Rectal smooth muscle tissue (tissue), 1 donor: Measurements from ENCODE around the gene HOXB4.

Experiments used
- H3K27ac ChIP-seq: one replicate; pipeline ENCODE4 v1.7.0; 2013; ENCODE audit warnings: low read depth, low read length, inconsistent platforms
- H3K27me3 ChIP-seq: one replicate; pipeline ENCODE4 v1.7.0; 2013; ENCODE audit warnings: low read length; ENCODE audit not compliant: control insufficient read depth, insufficient read depth
- H3K36me3 ChIP-seq: one replicate; pipeline ENCODE4 v1.7.0; 2013; ENCODE audit warnings: low read length; ENCODE audit not compliant: control insufficient read depth, insufficient read depth
- H3K4me1 ChIP-seq: one replicate; pipeline ENCODE4 v1.7.0; 2013; ENCODE audit warnings: low read length; ENCODE audit not compliant: control insufficient read depth, insufficient read depth
- H3K4me3 ChIP-seq: one replicate; pipeline ENCODE4 v1.7.0; 2013; ENCODE audit warnings: low read length
- H3K9ac ChIP-seq: one replicate; pipeline ENCODE4 v1.7.0; 2013; ENCODE audit warnings: low read length

Gene HOXB4

GRCh38 chr17:48545539-48545938, 32.6 kb downstream of the HOXB4 start:
- peaks cover 45% of the 10 kb centered on the region for H3K4me1 ChIP-seq
- no peak overlapping the region for H3K4me3 ChIP-seq
- no peak overlapping the region for H3K9ac ChIP-seq
- H3K36me3 ChIP-seq, result no peaks in the 10 kb centered on the region
- H3K27me3 ChIP-seq, result no peaks in the 10 kb centered on the region
- peak overlapping the region; percentile 98 for H3K27ac ChIP-seq

GRCh38 chr17:48545022-48545375, 33.2 kb downstream of the HOXB4 start, which contains the start of gene HOXB2:
Gene HOXB2, minus strand, starts transcription at chr17:48545109. Its CDS starts 198 bp downstream, at chr17:48544911.
- Histone ChIP-seq H3K9ac (peak within 1 kb of the TSS; percentile 66), H3K36me3 (no peaks in the 10 kb centered on the region), H3K4me3 (peak within 1 kb of the TSS; percentile 85), H3K27me3 (no peaks in the 10 kb centered on the region), H3K27ac (peak within 1 kb of the TSS; percentile 98), H3K4me1 (peaks cover 45% of the 10 kb centered on the region)

- peak overlapping the region; percentile 98 for H3K27ac ChIP-seq
- H3K36me3 ChIP-seq, result no peaks in the 10 kb centered on the region
- peaks cover 44% of the 10 kb centered on the region for H3K4me1 ChIP-seq
- peak overlapping the region; percentile 66 for H3K9ac ChIP-seq
- peak overlapping the region; percentile 85 for H3K4me3 ChIP-seq
- no peaks in the 10 kb centered on the region for H3K27me3 ChIP-seq
Observed at GRCh38 chr17:48544349-48545021, 33.7 kb downstream of the HOXB4 start.

GRCh38 chr17:48543854-48544348, 34.2 kb downstream of the HOXB4 start:
- Histone ChIP-seq H3K4me3 (peak overlapping the region; percentile 85), H3K36me3 (no peaks in the 10 kb centered on the region), H3K4me1 (peaks cover 40% of the 10 kb centered on the region), H3K27ac (peak overlapping the region; percentile 98), H3K27me3 (no peaks in the 10 kb centered on the region), H3K9ac (peak overlapping the region; percentile 66)

- H3K27ac ChIP-seq, result peak overlapping the region; percentile 98
- H3K9ac ChIP-seq, result peak overlapping the region; percentile 80
- H3K36me3 ChIP-seq, result no peaks in the 10 kb centered on the region
- H3K27me3 ChIP-seq, result no peaks in the 10 kb centered on the region
- peaks cover 35% of the 10 kb centered on the region for H3K4me1 ChIP-seq
- peak overlapping the region; percentile 85 for H3K4me3 ChIP-seq
Observed at GRCh38 chr17:48543107-48543853, 34.9 kb downstream of the HOXB4 start.

- H3K27ac ChIP-seq, result peak overlapping the region; percentile 98
- H3K36me3 ChIP-seq, result no peaks in the 10 kb centered on the region
- peak overlapping the region; percentile 80 for H3K9ac ChIP-seq
- H3K4me3 ChIP-seq, result peak overlapping the region; percentile 85
- H3K4me1 ChIP-seq, result peaks cover 31% of the 10 kb centered on the region
- no peaks in the 10 kb centered on the region for H3K27me3 ChIP-seq
Observed at GRCh38 chr17:48542698-48543106, 35.4 kb downstream of the HOXB4 start.

- Histone ChIP-seq H3K4me3 (peak overlapping the region; percentile 85), H3K27ac (peak overlapping the region; percentile 98), H3K27me3 (no peaks in the 10 kb centered on the region), H3K9ac (peak overlapping the region; percentile 80), H3K4me1 (peaks cover 27% of the 10 kb centered on the region), H3K36me3 (no peaks in the 10 kb centered on the region)
Observed at GRCh38 chr17:48542114-48542656, 36.0 kb downstream of the HOXB4 start.

- peak overlapping the region; percentile 71 for H3K9ac ChIP-seq
- H3K4me3 ChIP-seq, result peak overlapping the region; percentile 85
- no peaks in the 10 kb centered on the region for H3K27me3 ChIP-seq
- no peaks in the 10 kb centered on the region for H3K36me3 ChIP-seq
- H3K4me1 ChIP-seq, result peaks cover 23% of the 10 kb centered on the region
- peak overlapping the region; percentile 98 for H3K27ac ChIP-seq
Observed at GRCh38 chr17:48541577-48542113, 36.5 kb downstream of the HOXB4 start.

- no peaks in the 10 kb centered on the region for H3K36me3 ChIP-seq
- H3K9ac ChIP-seq, result peak overlapping the region; percentile 29
- peak overlapping the region; percentile 43 for H3K4me3 ChIP-seq
- peaks cover 18% of the 10 kb centered on the region for H3K4me1 ChIP-seq
- H3K27me3 ChIP-seq, result no peaks in the 10 kb centered on the region
- H3K27ac ChIP-seq, result peak overlapping the region; percentile 98
Observed at GRCh38 chr17:48541036-48541576, 37.0 kb downstream of the HOXB4 start.

GRCh38 chr17:48540213-48540612, 37.9 kb downstream of the HOXB4 start:
- peaks cover 10% of the 10 kb centered on the region for H3K4me1 ChIP-seq
- no peaks in the 10 kb centered on the region for H3K36me3 ChIP-seq
- peak overlapping the region; percentile 98 for H3K27ac ChIP-seq
- no peaks in the 10 kb centered on the region for H3K27me3 ChIP-seq
- no peak overlapping the region for H3K4me3 ChIP-seq
- no peak overlapping the region for H3K9ac ChIP-seq

GRCh38 chr17:48539177-48539576, 39.0 kb downstream of the HOXB4 start:
- Histone ChIP-seq H3K4me3 (no peak overlapping the region), H3K4me1 (peaks cover 6% of the 10 kb centered on the region), H3K9ac (no peak overlapping the region), H3K27ac (no peak overlapping the region), H3K27me3 (no peaks in the 10 kb centered on the region), H3K36me3 (no peaks in the 10 kb centered on the region)

- no peak overlapping the region for H3K9ac ChIP-seq
- no peaks in the 10 kb centered on the region for H3K36me3 ChIP-seq
- H3K4me1 ChIP-seq, result peaks cover 6% of the 10 kb centered on the region
- H3K27me3 ChIP-seq, result no peaks in the 10 kb centered on the region
- no peak overlapping the region for H3K4me3 ChIP-seq
- H3K27ac ChIP-seq, result no peak overlapping the region
Observed at GRCh38 chr17:48537316-48537715, 40.8 kb downstream of the HOXB4 start.
